Measurements from ENCODE around the gene PRRX1. TPM values are rescaled to one million over a fixed set of nuclear protein-coding genes. Genes with fewer than 3 reads are reported as not detected.
A peak's percentile ranks its signal among the peaks of the same experiment; 100 is the strongest.

Gene PRRX1
- polyA plus RNA-seq, 3 donors: not detected

DNA sequence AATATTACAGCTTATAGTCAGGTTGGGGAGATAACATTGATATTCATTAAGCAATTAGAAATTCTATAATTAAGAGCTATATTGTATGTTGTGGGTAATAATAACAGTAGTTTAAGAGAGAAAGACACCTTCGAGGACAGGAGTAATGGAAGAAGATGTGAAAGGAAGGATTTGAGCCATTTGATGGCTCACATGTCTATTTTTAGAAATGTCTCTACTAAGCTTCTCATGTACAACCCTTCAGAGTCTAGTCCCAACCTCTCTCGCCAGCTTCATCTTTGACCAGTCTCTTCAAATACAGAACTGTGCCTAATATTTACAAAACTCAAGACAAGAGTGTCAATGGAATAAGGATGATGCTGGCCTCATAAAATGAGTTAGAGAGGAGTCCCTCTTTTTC, 95.1 kb downstream of the PRRX1 start:
- no peaks in the 10 kb centered on the region for H3K4me1 ChIP-seq (ENCODE audit: control insufficient read depth in 1 of 2, insufficient read depth in 2 of 2, low read length in 2 of 2)
- TF ChIP-seq, protein P1, sequence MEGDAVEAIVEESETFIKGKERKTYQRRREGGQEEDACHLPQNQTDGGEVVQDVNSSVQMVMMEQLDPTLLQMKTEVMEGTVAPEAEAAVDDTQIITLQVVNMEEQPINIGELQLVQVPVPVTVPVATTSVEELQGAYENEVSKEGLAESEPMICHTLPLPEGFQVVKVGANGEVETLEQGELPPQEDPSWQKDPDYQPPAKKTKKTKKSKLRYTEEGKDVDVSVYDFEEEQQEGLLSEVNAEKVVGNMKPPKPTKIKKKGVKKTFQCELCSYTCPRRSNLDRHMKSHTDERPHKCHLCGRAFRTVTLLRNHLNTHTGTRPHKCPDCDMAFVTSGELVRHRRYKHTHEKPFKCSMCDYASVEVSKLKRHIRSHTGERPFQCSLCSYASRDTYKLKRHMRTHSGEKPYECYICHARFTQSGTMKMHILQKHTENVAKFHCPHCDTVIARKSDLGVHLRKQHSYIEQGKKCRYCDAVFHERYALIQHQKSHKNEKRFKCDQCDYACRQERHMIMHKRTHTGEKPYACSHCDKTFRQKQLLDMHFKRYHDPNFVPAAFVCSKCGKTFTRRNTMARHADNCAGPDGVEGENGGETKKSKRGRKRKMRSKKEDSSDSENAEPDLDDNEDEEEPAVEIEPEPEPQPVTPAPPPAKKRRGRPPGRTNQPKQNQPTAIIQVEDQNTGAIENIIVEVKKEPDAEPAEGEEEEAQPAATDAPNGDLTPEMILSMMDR (IDR thresholded peaks at IDR 0.05): no peak
- no peaks in the 10 kb centered on the region for H3K27me3 ChIP-seq (ENCODE audit: control insufficient read depth in 2 of 2, insufficient read depth in 2 of 2, low read length in 2 of 2)
- Mint-ChIP-seq H3K27me3 (ENCODE audit: low read depth in 3 of 3) (no peaks in the 10 kb centered on the region), H3K4me3 (no peak overlapping the region), H3K36me3 (no peaks in the 10 kb centered on the region), H3K9me3 (peaks cover 0 to 7% (median 0%) of the 10 kb centered on the region in 7 donors), H3K4me1 (no peaks in the 10 kb centered on the region), H3K27ac (no peak overlapping the region)
- H4K20me1 ChIP-seq (ENCODE audit: insufficient read depth, low read length): no peaks in the 10 kb centered on the region
- no peak for DNase-seq
- no peak overlapping the region for H2AFZ ChIP-seq (ENCODE audit: insufficient read depth, low read depth, low read length, poor library complexity, severe bottlenecking)
- H3K4me3 ChIP-seq (replicated peaks in 1 of 3; ENCODE audit: low read depth in 2 of 3, low read length in 3 of 3): no peak overlapping the region
- no peak overlapping the region for H3K4me2 ChIP-seq (replicated peaks; ENCODE audit: extremely low read depth, low read length, poor library complexity, severe bottlenecking)
- H3K9me3 ChIP-seq (replicated peaks in 1 of 2; ENCODE audit: control insufficient read depth in 1 of 2, insufficient read depth in 1 of 2, low read length in 2 of 2): no peaks in the 10 kb centered on the region
- intact Hi-C loops (cut with micrococcal nuclease): no loop called here
- H3K36me3 ChIP-seq (replicated peaks in 1 of 2; ENCODE audit: control insufficient read depth in 1 of 2, insufficient read depth in 2 of 2, low read length in 2 of 2): no peaks in the 10 kb centered on the region
- WGBS (ENCODE audit: insufficient coverage): no CpG with 5 or more reads among the region's 2 CpGs
- H3K9ac ChIP-seq (ENCODE audit: insufficient read depth, low read length, poor library complexity, severe bottlenecking): no peak overlapping the region
- no peaks in the 10 kb centered on the region for H3K79me2 ChIP-seq (ENCODE audit: insufficient read depth, low read length)
- H3K27ac ChIP-seq (ENCODE audit: low read depth in 1 of 2, low read length in 2 of 2): no peak overlapping the region

DNA sequence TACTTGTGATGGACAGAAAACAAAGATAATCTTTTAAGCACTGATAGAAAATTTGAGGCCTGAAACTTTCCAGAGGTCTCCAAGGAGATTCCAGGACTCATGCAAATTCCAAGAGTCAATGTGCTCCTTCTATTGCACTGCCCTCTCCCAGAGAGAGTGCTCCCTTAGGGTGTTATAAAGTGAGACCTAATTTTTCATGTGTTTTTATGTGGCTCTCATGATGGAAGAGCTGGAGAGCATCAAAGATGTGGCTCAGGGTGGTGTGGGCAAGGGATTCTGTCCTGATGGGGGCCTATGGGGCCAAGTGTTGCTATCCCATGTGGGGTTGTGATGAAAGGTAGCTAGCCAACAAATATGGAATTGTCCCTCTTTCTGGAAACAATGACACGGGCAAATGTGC, 101.3 kb downstream of the PRRX1 start:
- H3K79me2 ChIP-seq (ENCODE audit: insufficient read depth, low read length): no peaks in the 10 kb centered on the region
- WGBS (ENCODE audit: insufficient coverage): 60% methylated on average over 1 of the region's 1 CpG
- TF ChIP-seq, protein P1 (IDR thresholded peaks at IDR 0.05): no peak
- no peaks in the 10 kb centered on the region for H4K20me1 ChIP-seq (ENCODE audit: insufficient read depth, low read length)
- H3K4me1 ChIP-seq (ENCODE audit: control insufficient read depth in 1 of 2, insufficient read depth in 2 of 2, low read length in 2 of 2): no peaks in the 10 kb centered on the region
- H3K4me3 ChIP-seq (replicated peaks in 1 of 3; ENCODE audit: low read depth in 2 of 3, low read length in 3 of 3): no peak overlapping the region
- H3K36me3 Mint-ChIP-seq: no peaks in the 10 kb centered on the region
- H3K9ac ChIP-seq (ENCODE audit: insufficient read depth, low read length, poor library complexity, severe bottlenecking): no peak overlapping the region
- H3K27me3 ChIP-seq (ENCODE audit: control insufficient read depth in 2 of 2, insufficient read depth in 2 of 2, low read length in 2 of 2): no peaks in the 10 kb centered on the region
- no peaks in the 10 kb centered on the region for H3K9me3 ChIP-seq (replicated peaks in 1 of 2; ENCODE audit: control insufficient read depth in 1 of 2, insufficient read depth in 1 of 2, low read length in 2 of 2)
- H3K4me3 Mint-ChIP-seq: no peak overlapping the region
- no peak overlapping the region for H3K27ac ChIP-seq (ENCODE audit: low read depth in 1 of 2, low read length in 2 of 2)
- peak overlapping the region in 1 of 7 donors; percentile 14 for H3K27ac Mint-ChIP-seq
- H2AFZ ChIP-seq (ENCODE audit: insufficient read depth, low read depth, low read length, poor library complexity, severe bottlenecking): no peak overlapping the region
- no peaks in the 10 kb centered on the region for H3K36me3 ChIP-seq (replicated peaks in 1 of 2; ENCODE audit: control insufficient read depth in 1 of 2, insufficient read depth in 2 of 2, low read length in 2 of 2)
- intact Hi-C loops (cut with micrococcal nuclease): no loop called here
- peaks cover 0 to 3% (median 0%) of the 10 kb centered on the region in 3 donors for H3K27me3 Mint-ChIP-seq (ENCODE audit: low read depth in 3 of 3)
- H3K4me2 ChIP-seq (replicated peaks; ENCODE audit: extremely low read depth, low read length, poor library complexity, severe bottlenecking): no peak overlapping the region
- no peak for DNase-seq
- no peaks in the 10 kb centered on the region for H3K4me1 Mint-ChIP-seq
- peaks cover 0 to 2% (median 0%) of the 10 kb centered on the region in 7 donors for H3K9me3 Mint-ChIP-seq
